Hepatocyte (in vitro differentiated cells): Measurements from ENCODE around the gene NOX4. TPM values are rescaled to one million over a fixed set of nuclear protein-coding genes. Genes with fewer than 3 reads are reported as not detected.

ENCODE experiments used
- DNase-seq: peaks from one replicate; pipeline ENCODE4 v3.0.0-alpha.2; 2016; ENCODE audit warnings: low spot score
- H2AFZ ChIP-seq: fragments of 200-600 bp; sonication (generic); 2 replicates; pipeline ENCODE4 v1.6.0; 2016; ENCODE audit warnings: antibody characterized with exemption, mild to moderate bottlenecking
- H3K27ac ChIP-seq: fragments of 200-600 bp; sonication (generic); 2 replicates; pipeline ENCODE4 v1.5.1; 2016; ENCODE audit warnings: mild to moderate bottlenecking
- H3K27me3 ChIP-seq: fragments of 200-600 bp; sonication (generic); 2 replicates; pipeline ENCODE4 v1.6.1; 2016
- H3K36me3 ChIP-seq: fragments of 200-600 bp; sonication (generic); replicated peaks from 2 replicates; pipeline ENCODE4 v1.5.1; 2016; ENCODE audit warnings: low read depth; ENCODE audit not compliant: insufficient read depth
- H3K4me1 ChIP-seq: fragments of 200-600 bp; sonication (generic); 2 replicates; pipeline ENCODE4 v1.5.1; 2016; ENCODE audit warnings: mild to moderate bottlenecking, moderate library complexity; ENCODE audit not compliant: insufficient read depth
- H3K4me2 ChIP-seq: fragments of 200-600 bp; sonication (generic); 2 replicates; pipeline ENCODE4 v1.6.0; 2016
- H3K4me3 ChIP-seq: fragments of 200-600 bp; sonication (generic); 2 replicates; pipeline ENCODE4 v1.5.1; 2016; ENCODE audit warnings: mild to moderate bottlenecking
- H3K79me2 ChIP-seq: fragments of 200-600 bp; sonication (generic); 2 replicates; pipeline ENCODE4 v1.6.0; 2017; ENCODE audit warnings: mild to moderate bottlenecking
- H3K9me2 ChIP-seq: fragments of 200-600 bp; sonication (generic); replicated peaks from 2 replicates; pipeline ENCODE4 v1.6.0; 2017; ENCODE audit warnings: mild to moderate bottlenecking; ENCODE audit not compliant: insufficient read depth
- H3K9me3 ChIP-seq: fragments of 200-600 bp; sonication (generic); 2 replicates; pipeline ENCODE4 v1.5.1; 2016; ENCODE audit warnings: low read depth, mild to moderate bottlenecking
- H4K20me1 ChIP-seq: fragments of 200-600 bp; sonication (generic); 2 replicates; pipeline ENCODE4 v1.6.0; 2016; ENCODE audit warnings: mild to moderate bottlenecking; ENCODE audit not compliant: insufficient read depth, poor library complexity, severe bottlenecking
- EZH2 ChIP-seq: fragments of 200-600 bp; sonication (generic); IDR thresholded peaks from 2 replicates; pipeline ENCODE4 v1.6.1; 2016; ENCODE audit warnings: antibody characterized with exemption, mild to moderate bottlenecking, borderline replicate concordance
- EZH2phosphoT487 ChIP-seq: fragments of 200-600 bp; sonication (generic); IDR thresholded peaks from one replicate; pipeline ENCODE4 v1.6.1; 2018; ENCODE audit warnings: antibody characterized with exemption, mild to moderate bottlenecking, low read depth, moderate library complexity; ENCODE audit not compliant: unreplicated experiment, severe bottlenecking
- WGBS: methylation state at CpG from one replicate; pipeline ENCODE4 v1.1.6; 2016; ENCODE audit warnings: low lambda C conversion rate; ENCODE audit errors: missing lambda C conversion rate; 5-methylcytosine and 5-hydroxymethylcytosine counted together
- polyA plus RNA-seq: library from polyadenylated mRNA; unstranded; fragments of >200 nt; fragmentation: Nextera tagmentation; extraction: Ambion mirVana; gene quantifications from 2 replicates; pipeline ENCODE4 v1.2.1, GENCODE V29; 2016
- total RNA-seq: library from RNA; depleted of rRNA; stranded (reverse); fragments of >200 nt; gene quantifications from 2 replicates; pipeline ENCODE4 v1.2.3, GENCODE V29; 2014
- TF ChIP-seq, protein P1 (sequence below): fragments of 200-600 bp; sonication (generic); IDR thresholded peaks from 2 replicates; pipeline ENCODE4 v1.5.1; 2016; ENCODE audit warnings: antibody characterized with exemption, mild to moderate bottlenecking; ENCODE audit not compliant: poor library complexity

The NOX4 gene
- total and polyA plus RNA-seq, 2 experiments from 2014 or later, result 9.4 to 20.7 TPM

DNA sequence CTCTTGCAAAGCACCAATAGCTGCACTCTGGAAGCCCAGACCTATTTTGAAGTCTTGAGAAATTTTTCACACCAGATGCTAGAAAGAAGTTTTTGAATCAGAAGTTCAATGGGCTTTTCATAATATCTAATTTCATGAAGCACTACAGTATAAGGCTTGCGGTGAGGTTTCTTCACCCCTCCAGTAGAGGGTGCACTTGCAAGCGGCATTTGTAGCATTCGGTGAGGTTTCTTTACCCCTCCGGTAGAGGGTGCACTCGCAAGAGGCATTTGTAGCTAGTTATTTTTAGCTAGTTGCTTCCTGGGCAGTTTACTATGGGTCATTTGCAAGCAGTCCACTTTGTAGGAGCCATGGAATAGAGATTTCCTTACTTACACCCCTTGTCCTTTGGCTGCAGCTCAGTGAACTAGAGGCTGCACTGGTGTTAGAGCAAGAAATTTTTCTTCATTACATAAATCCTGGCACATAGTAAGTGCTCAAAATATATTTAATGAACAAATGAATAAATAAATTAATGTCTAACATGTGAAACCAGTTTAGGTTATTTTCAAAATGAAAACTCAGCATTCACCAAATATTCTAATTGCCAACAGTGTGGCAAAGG lies 7.8 kb upstream of the NOX4 start:
- H2AFZ ChIP-seq, result no peak overlapping the region
- no peaks in the 10 kb centered on the region for H3K27me3 ChIP-seq
- no peaks in the 10 kb centered on the region for H3K4me1 ChIP-seq
- H3K4me2 ChIP-seq, result no peak overlapping the region
- TF ChIP-seq, protein P1, sequence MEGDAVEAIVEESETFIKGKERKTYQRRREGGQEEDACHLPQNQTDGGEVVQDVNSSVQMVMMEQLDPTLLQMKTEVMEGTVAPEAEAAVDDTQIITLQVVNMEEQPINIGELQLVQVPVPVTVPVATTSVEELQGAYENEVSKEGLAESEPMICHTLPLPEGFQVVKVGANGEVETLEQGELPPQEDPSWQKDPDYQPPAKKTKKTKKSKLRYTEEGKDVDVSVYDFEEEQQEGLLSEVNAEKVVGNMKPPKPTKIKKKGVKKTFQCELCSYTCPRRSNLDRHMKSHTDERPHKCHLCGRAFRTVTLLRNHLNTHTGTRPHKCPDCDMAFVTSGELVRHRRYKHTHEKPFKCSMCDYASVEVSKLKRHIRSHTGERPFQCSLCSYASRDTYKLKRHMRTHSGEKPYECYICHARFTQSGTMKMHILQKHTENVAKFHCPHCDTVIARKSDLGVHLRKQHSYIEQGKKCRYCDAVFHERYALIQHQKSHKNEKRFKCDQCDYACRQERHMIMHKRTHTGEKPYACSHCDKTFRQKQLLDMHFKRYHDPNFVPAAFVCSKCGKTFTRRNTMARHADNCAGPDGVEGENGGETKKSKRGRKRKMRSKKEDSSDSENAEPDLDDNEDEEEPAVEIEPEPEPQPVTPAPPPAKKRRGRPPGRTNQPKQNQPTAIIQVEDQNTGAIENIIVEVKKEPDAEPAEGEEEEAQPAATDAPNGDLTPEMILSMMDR, result peak; percentile 7
- TF ChIP-seq EZH2phosphoT487 (no peak), EZH2 (no peak)
- no peak for DNase-seq
- no peaks in the 10 kb centered on the region for H3K9me3 ChIP-seq
- no peak overlapping the region for H3K4me3 ChIP-seq
- H3K36me3 ChIP-seq, result no peaks in the 10 kb centered on the region
- H3K27ac ChIP-seq, result no peak overlapping the region
- no peaks in the 10 kb centered on the region for H4K20me1 ChIP-seq
- no peaks in the 10 kb centered on the region for H3K79me2 ChIP-seq
- no peaks in the 10 kb centered on the region for H3K9me2 ChIP-seq
- WGBS, result 90% methylated on average over 5 of the region's 5 CpGs

DNA sequence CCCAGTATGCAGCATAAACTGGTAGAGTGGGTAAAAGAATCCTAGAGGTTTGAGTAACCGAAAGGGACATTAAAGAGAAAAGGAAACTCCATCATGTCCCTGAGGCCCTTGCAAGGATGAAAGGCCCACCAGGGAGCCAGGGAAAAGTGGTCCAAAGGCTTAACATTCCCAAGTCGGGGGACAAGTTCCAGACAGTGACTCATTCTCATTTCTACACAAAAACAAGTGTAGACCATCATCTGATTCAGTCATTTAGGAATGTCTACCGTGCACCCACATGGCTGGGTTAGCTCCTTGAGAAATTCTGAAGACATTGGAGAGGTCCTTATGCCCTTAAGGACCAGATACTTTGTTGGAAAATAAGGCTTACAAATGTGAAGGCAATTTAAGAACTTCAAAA lies 4.8 kb upstream of the NOX4 start:
- no peak for TF ChIP-seq EZH2phosphoT487
- TF ChIP-seq, protein P1, result no peak
- no peak for TF ChIP-seq EZH2
- H3K4me1 ChIP-seq, result peaks cover 10% of the 10 kb centered on the region
- DNase-seq, result peak; percentile 18
- H3K27me3 ChIP-seq, result no peaks in the 10 kb centered on the region
- no peaks in the 10 kb centered on the region for H3K9me2 ChIP-seq
- no peak overlapping the region for H3K27ac ChIP-seq
- no peaks in the 10 kb centered on the region for H3K9me3 ChIP-seq
- no peak overlapping the region for H3K4me3 ChIP-seq
- no peaks in the 10 kb centered on the region for H4K20me1 ChIP-seq
- no peak overlapping the region for H2AFZ ChIP-seq
- no peaks in the 10 kb centered on the region for H3K36me3 ChIP-seq
- H3K4me2 ChIP-seq, result no peak overlapping the region
- H3K79me2 ChIP-seq, result no peaks in the 10 kb centered on the region
- WGBS, result 40% methylated on average over 3 of the region's 3 CpGs

DNA sequence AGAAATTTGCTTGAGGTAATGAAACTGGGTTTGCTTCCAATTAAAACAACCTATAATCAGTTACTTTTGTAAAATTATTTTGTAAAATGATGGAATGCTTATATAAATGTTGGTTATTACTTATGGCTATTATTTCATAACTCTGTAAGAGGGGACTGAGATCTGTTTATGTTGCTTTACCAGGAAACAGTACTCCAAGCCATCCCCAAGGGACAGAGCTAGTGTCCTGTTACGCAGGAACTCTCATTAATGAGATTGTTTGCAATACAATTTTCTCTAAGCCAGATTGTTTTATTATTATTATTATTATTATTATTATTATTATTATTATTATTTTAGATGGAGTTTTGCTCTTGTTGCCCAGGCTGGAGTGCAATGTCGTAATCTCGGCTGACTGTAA lies 2.3 kb upstream of the NOX4 start:
- 93% methylated on average over 3 of the region's 3 CpGs for WGBS
- peaks cover 3% of the 10 kb centered on the region for H3K79me2 ChIP-seq
- no peaks in the 10 kb centered on the region for H3K36me3 ChIP-seq
- H3K9me3 ChIP-seq, result no peaks in the 10 kb centered on the region
- peaks cover 10% of the 10 kb centered on the region for H3K4me1 ChIP-seq
- no peak overlapping the region for H3K27ac ChIP-seq
- no peaks in the 10 kb centered on the region for H3K27me3 ChIP-seq
- no peaks in the 10 kb centered on the region for H3K9me2 ChIP-seq
- no peak for DNase-seq
- H3K4me3 ChIP-seq, result no peak overlapping the region
- H4K20me1 ChIP-seq, result no peaks in the 10 kb centered on the region
- H2AFZ ChIP-seq, result no peak overlapping the region
- H3K4me2 ChIP-seq, result no peak overlapping the region
- no peak for TF ChIP-seq EZH2phosphoT487
- TF ChIP-seq, protein P1, result no peak
- TF ChIP-seq EZH2, result no peak

DNA sequence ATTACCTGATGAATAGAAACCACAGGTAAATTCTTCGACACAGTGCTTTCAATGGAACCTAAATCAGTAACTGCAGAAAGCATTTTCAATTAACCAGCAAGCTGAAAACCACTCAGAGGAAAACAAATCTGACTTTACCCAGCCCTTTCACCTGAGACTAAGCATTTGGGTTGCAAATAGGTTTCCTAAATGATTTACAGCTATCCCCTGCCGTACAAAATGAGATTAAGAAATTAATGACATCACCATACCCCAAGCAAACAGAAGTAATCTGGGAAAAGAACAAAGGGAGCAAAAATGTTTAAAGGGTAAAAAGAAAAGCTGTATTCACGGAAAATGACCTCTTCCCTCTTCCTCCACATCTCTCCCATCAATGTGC lies 584 bp downstream of the NOX4 start:
- no peaks in the 10 kb centered on the region for H3K27me3 ChIP-seq
- peaks cover 3% of the 10 kb centered on the region for H3K79me2 ChIP-seq
- 28% methylated on average over 3 of the region's 3 CpGs for WGBS
- H3K9me2 ChIP-seq, result no peaks in the 10 kb centered on the region
- no peak for DNase-seq
- peak; percentile 36 for TF ChIP-seq EZH2
- TF ChIP-seq EZH2phosphoT487, result no peak
- H2AFZ ChIP-seq, result peak overlapping the region; percentile 59
- H4K20me1 ChIP-seq, result no peaks in the 10 kb centered on the region
- no peaks in the 10 kb centered on the region for H3K36me3 ChIP-seq
- H3K4me2 ChIP-seq, result peak overlapping the region; percentile 83
- H3K4me3 ChIP-seq, result peak overlapping the region; percentile 47
- peak overlapping the region; percentile 83 for H3K27ac ChIP-seq
- H3K9me3 ChIP-seq, result no peaks in the 10 kb centered on the region
- peaks cover 10% of the 10 kb centered on the region for H3K4me1 ChIP-seq
